Measurements from ENCODE around the gene PHTF1.

GRCh38 chr1:113659556-113659955 is 99.7 kb downstream of the PHTF1 start:
- TF ChIP-seq, protein P1, sequence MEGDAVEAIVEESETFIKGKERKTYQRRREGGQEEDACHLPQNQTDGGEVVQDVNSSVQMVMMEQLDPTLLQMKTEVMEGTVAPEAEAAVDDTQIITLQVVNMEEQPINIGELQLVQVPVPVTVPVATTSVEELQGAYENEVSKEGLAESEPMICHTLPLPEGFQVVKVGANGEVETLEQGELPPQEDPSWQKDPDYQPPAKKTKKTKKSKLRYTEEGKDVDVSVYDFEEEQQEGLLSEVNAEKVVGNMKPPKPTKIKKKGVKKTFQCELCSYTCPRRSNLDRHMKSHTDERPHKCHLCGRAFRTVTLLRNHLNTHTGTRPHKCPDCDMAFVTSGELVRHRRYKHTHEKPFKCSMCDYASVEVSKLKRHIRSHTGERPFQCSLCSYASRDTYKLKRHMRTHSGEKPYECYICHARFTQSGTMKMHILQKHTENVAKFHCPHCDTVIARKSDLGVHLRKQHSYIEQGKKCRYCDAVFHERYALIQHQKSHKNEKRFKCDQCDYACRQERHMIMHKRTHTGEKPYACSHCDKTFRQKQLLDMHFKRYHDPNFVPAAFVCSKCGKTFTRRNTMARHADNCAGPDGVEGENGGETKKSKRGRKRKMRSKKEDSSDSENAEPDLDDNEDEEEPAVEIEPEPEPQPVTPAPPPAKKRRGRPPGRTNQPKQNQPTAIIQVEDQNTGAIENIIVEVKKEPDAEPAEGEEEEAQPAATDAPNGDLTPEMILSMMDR (IDR thresholded peaks at IDR 0.05) = no peak
- TF ChIP-seq POLR2AphosphoS5 (IDR thresholded peaks at IDR 0.05) = no peak
- no peak for TF ChIP-seq POLR2A (IDR thresholded peaks at IDR 0.05)

Measured in gastroesophageal sphincter (tissue), 3 donors.